ENCODE results near the gene DENND2C. TPM values are rescaled to one million over a fixed set of nuclear protein-coding genes. Genes with fewer than 3 reads are reported as not detected.

DENND2C gene
- total RNA-seq, 1 donor from 2014 or later: 3.2 TPM

- Histone ChIP-seq H4K20me1 (ENCODE audit: insufficient read depth, low read length) (no peaks in the 10 kb centered on the region), H3K4me2 (ENCODE audit: low read length) (peak overlapping the region; percentile 100), H3K79me2 (ENCODE audit: insufficient read depth, low read length) (no peaks in the 10 kb centered on the region), H3K27ac (ENCODE audit: low read depth, low read length) (peak overlapping the region; percentile 77), H2AFZ (ENCODE audit: low read depth, low read length) (peak overlapping the region; percentile 98), H3K9me3 (ENCODE audit: insufficient read depth, low read depth, low read length) (no peaks in the 10 kb centered on the region), H3K4me1 (ENCODE audit: insufficient read depth, low read length) (peaks cover 9% of the 10 kb centered on the region), H3K27me3 (ENCODE audit: insufficient read depth, low read length) (peaks cover 3% of the 10 kb centered on the region), H3K4me3 (ENCODE audit: insufficient read depth, low read depth, low read length) (peak overlapping the region; percentile 89), H3K36me3 (ENCODE audit: insufficient read depth, low read length) (no peaks in the 10 kb centered on the region), H3K9ac (ENCODE audit: low read length) (peak overlapping the region; percentile 88)
- H3K9me3 Mint-ChIP-seq (ENCODE audit: unreplicated experiment): no peaks in the 10 kb centered on the region
- H3K27ac Mint-ChIP-seq (ENCODE audit: unreplicated experiment): peak overlapping the region; percentile 91
- H3K4me3 Mint-ChIP-seq (ENCODE audit: unreplicated experiment): peak overlapping the region; percentile 94
- no peaks in the 10 kb centered on the region for H3K36me3 Mint-ChIP-seq (ENCODE audit: low read depth, unreplicated experiment)
- H3K4me1 Mint-ChIP-seq (ENCODE audit: low read depth, unreplicated experiment): peaks cover 8% of the 10 kb centered on the region
- FAIRE-seq (no peak), DNase-seq (ENCODE audit: low read depth) (peak; percentile 72)
- peaks cover 12% of the 10 kb centered on the region for H3K27me3 Mint-ChIP-seq (ENCODE audit: low read depth, unreplicated experiment)
- TF ChIP-seq CTCF (IDR thresholded peaks at IDR 0.05; ENCODE audit: insufficient read depth, low read depth, low read length) (no peak), EZH2 (IDR thresholded peaks at IDR 0.05; ENCODE audit: insufficient read depth, low read length) (no peak)
These were observed 498 bp upstream of the DENND2C start for GRCh38 chr1:114670083-114671010.

- Mint-ChIP-seq H3K36me3 (ENCODE audit: low read depth, unreplicated experiment) (no peaks in the 10 kb centered on the region), H3K27ac (ENCODE audit: unreplicated experiment) (peak overlapping the region; percentile 43)
These were observed 876 bp downstream of the DENND2C start for GRCh38 chr1:114668784-114669561.

More at GRCh38 chr1:114668784-114669561, 876 bp downstream of the DENND2C start:
- H3K4me1 Mint-ChIP-seq (ENCODE audit: low read depth, unreplicated experiment): peaks cover 8% of the 10 kb centered on the region
- H4K20me1 ChIP-seq (ENCODE audit: insufficient read depth, low read length): no peaks in the 10 kb centered on the region
- H3K4me2 ChIP-seq (ENCODE audit: low read length): peak overlapping the region; percentile 100
- peak overlapping the region; percentile 98 for H2AFZ ChIP-seq (ENCODE audit: low read depth, low read length)
- H3K36me3 ChIP-seq (ENCODE audit: insufficient read depth, low read length): no peaks in the 10 kb centered on the region
- H3K4me3 Mint-ChIP-seq (ENCODE audit: unreplicated experiment): peak overlapping the region; percentile 94
- H3K4me3 ChIP-seq (ENCODE audit: insufficient read depth, low read depth, low read length): peak overlapping the region; percentile 89
- peaks cover 9% of the 10 kb centered on the region for H3K4me1 ChIP-seq (ENCODE audit: insufficient read depth, low read length)
- H3K79me2 ChIP-seq (ENCODE audit: insufficient read depth, low read length): no peaks in the 10 kb centered on the region
- H3K9me3 Mint-ChIP-seq (ENCODE audit: unreplicated experiment): no peaks in the 10 kb centered on the region
- TF ChIP-seq CTCF (IDR thresholded peaks at IDR 0.05; ENCODE audit: insufficient read depth, low read depth, low read length): no peak
- no peak for TF ChIP-seq EZH2 (IDR thresholded peaks at IDR 0.05; ENCODE audit: insufficient read depth, low read length)
- no peaks in the 10 kb centered on the region for H3K27me3 ChIP-seq (ENCODE audit: insufficient read depth, low read length)
- H3K9ac ChIP-seq (ENCODE audit: low read length): peak overlapping the region; percentile 88
- no peaks in the 10 kb centered on the region for H3K9me3 ChIP-seq (ENCODE audit: insufficient read depth, low read depth, low read length)
- peak overlapping the region; percentile 59 for H3K27ac ChIP-seq (ENCODE audit: low read depth, low read length)
- DNase-seq (ENCODE audit: low read depth) (peak; percentile 48), FAIRE-seq (peak; percentile 20)
- peaks cover 5% of the 10 kb centered on the region for H3K27me3 Mint-ChIP-seq (ENCODE audit: low read depth, unreplicated experiment)
